ENCODE results near the gene TPM1.

TPM1 gene

DNA sequence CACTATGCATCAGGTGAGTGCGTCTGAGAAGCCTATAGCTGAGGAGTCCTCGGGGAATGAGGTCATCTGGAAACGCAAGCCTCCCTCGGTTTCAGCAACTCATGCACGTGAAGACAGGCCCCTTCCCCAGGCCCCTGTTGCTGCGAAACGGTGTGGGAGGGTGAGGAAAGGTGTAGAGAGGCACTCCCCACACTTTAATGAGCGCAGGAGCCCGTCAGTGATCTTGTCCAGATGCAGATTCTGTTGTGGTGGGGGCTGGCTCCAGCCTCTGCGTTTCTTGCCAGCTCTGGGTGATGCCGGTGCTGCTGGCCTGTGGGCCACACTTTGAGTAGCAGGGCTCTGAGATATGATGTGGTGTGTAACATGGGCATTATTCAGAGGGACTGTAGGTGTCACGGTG is 40.5 kb downstream of the TPM1 start:
- H3K36me3 ChIP-seq (ENCODE audit: control insufficient read depth, low read depth, low read length) = no peaks in the 10 kb centered on the region
- H3K4me3 ChIP-seq (ENCODE audit: low read length) = no peak overlapping the region
- peaks cover 33% of the 10 kb centered on the region for H3K4me1 ChIP-seq (ENCODE audit: control insufficient read depth, low read depth, low read length)
- no peaks in the 10 kb centered on the region for H3K9me3 ChIP-seq (ENCODE audit: control insufficient read depth, low read depth, low read length)
- no peak overlapping the region for H3K27ac ChIP-seq (ENCODE audit: low read length)
- no peaks in the 10 kb centered on the region for H3K27me3 ChIP-seq (ENCODE audit: control insufficient read depth, insufficient read depth, low read length)
- H3K9ac ChIP-seq (ENCODE audit: low read length) = no peak overlapping the region

DNA sequence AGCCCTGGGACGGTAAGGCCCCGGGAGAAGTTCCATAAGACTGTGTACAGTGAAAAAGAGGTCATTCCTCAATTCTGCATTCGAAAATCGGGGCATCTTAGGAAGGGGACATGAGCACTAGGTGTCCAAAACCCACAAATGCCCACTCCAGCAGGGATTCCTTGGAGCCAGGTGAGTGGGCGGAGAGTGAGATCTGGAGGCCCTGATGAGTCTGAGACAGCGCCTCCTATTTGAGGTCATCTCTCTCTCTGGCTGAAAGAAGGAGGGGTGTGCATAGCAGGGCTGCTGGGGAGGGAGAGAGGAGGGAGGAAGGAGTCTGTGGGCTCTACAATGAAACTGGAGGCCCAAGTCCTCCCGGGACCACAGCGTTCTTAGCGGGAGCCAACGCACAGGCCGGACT is 41.0 kb downstream of the TPM1 start:
- H3K4me3 ChIP-seq (ENCODE audit: low read length) = no peak overlapping the region
- H3K27me3 ChIP-seq (ENCODE audit: control insufficient read depth, insufficient read depth, low read length) = no peaks in the 10 kb centered on the region
- H3K27ac ChIP-seq (ENCODE audit: low read length) = no peak overlapping the region
- H3K9ac ChIP-seq (ENCODE audit: low read length) = no peak overlapping the region
- no peaks in the 10 kb centered on the region for H3K36me3 ChIP-seq (ENCODE audit: control insufficient read depth, low read depth, low read length)
- H3K4me1 ChIP-seq (ENCODE audit: control insufficient read depth, low read depth, low read length) = peaks cover 32% of the 10 kb centered on the region
- H3K9me3 ChIP-seq (ENCODE audit: control insufficient read depth, low read depth, low read length) = no peaks in the 10 kb centered on the region

DNA sequence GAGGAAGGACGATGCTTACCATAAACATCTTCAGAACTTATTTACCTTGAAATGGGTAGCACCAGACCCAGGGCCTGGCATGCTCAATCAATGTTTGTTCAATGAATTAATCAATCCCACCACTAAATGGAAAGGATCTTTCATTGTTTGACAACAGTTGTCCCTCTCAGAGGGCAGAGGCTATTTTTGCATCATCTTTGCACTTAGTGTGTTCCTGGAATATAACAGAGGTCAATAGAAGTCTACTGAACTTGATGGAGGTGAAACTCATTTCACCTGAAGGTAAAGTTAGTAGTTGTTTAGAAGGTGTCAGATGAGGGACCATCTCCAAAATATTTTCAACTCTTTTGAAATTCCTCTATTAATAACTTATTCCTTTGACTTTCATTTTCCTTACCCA is 42.3 kb downstream of the TPM1 start:
- no peaks in the 10 kb centered on the region for H3K9me3 ChIP-seq (ENCODE audit: control insufficient read depth, low read depth, low read length)
- H3K9ac ChIP-seq (ENCODE audit: low read length) = no peak overlapping the region
- peaks cover 40% of the 10 kb centered on the region for H3K4me1 ChIP-seq (ENCODE audit: control insufficient read depth, low read depth, low read length)
- H3K27me3 ChIP-seq (ENCODE audit: control insufficient read depth, insufficient read depth, low read length) = no peaks in the 10 kb centered on the region
- H3K36me3 ChIP-seq (ENCODE audit: control insufficient read depth, low read depth, low read length) = no peaks in the 10 kb centered on the region
- H3K27ac ChIP-seq (ENCODE audit: low read length) = no peak overlapping the region
- H3K4me3 ChIP-seq (ENCODE audit: low read length) = no peak overlapping the region

DNA sequence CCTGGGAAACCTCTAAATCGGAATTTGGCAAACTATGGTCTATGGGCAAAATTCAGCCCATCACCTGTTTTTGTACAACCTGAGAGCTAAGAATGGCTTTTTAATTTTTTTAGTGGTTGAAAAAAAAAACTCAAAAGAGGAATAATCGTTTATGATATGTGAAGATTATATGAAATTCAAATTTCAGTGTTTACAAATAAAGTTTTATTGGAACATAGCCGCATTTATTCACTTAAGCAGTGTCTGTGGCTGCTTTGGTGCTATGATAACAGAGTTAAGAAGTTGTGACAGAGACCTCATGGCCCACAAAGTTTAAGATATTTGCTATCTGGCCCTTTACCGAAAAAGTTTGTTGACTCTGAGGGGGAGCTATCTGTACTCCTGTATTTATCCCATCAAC is 42.7 kb downstream of the TPM1 start:
- Histone ChIP-seq H3K9ac (ENCODE audit: low read length) (no peak overlapping the region), H3K27me3 (ENCODE audit: control insufficient read depth, insufficient read depth, low read length) (no peaks in the 10 kb centered on the region), H3K36me3 (ENCODE audit: control insufficient read depth, low read depth, low read length) (no peaks in the 10 kb centered on the region), H3K4me1 (ENCODE audit: control insufficient read depth, low read depth, low read length) (peaks cover 38% of the 10 kb centered on the region), H3K4me3 (ENCODE audit: low read length) (no peak overlapping the region), H3K9me3 (ENCODE audit: control insufficient read depth, low read depth, low read length) (no peaks in the 10 kb centered on the region), H3K27ac (ENCODE audit: low read length) (no peak overlapping the region)

DNA sequence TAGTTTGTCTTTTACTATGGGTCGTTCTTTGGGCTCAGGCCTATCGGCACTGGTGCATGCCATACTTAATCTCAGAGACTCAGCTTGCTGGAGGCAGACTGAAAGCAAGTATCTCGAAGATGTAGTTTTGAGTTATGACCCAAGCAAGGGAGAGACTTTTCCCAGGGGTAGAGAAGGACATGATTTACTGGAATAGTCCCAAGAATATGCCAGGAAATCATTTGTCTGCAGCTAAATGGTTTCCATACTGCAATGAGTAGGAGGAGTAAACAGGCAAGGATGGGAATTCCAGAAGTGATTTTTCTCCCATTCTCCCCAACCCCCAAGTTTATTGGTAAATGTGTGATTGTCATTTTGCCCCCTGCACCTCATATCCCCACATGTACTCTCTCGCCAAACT is 43.7 kb downstream of the TPM1 start:
- no peak overlapping the region for H3K27ac ChIP-seq (ENCODE audit: low read length)

DNA sequence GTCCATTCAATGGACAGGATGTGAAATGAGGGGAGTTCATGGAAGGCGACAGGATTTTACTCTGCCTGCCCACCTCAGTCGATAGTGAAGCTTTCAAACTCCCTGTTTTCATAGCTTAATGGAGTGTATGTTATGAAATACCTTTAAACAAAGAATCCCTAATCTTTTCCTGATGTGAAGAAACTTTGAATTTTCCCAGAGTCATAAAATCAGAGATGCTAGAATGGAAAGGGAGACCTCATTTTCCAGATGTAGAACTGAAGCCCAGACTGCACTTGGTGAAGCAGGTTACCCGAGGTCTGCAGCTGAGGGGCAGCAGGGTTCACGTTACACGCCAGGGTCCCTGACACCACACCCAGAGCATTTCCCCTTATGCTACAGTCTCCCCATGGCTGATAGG is 44.4 kb downstream of the TPM1 start:
- Histone ChIP-seq H3K9me3 (ENCODE audit: control insufficient read depth, low read depth, low read length) (no peaks in the 10 kb centered on the region), H3K36me3 (ENCODE audit: control insufficient read depth, low read depth, low read length) (no peaks in the 10 kb centered on the region), H3K4me1 (ENCODE audit: control insufficient read depth, low read depth, low read length) (peaks cover 34% of the 10 kb centered on the region), H3K27me3 (ENCODE audit: control insufficient read depth, insufficient read depth, low read length) (no peaks in the 10 kb centered on the region), H3K9ac (ENCODE audit: low read length) (no peak overlapping the region), H3K27ac (ENCODE audit: low read length) (no peak overlapping the region), H3K4me3 (ENCODE audit: low read length) (no peak overlapping the region)

More for the DNA sequence above, 43.7 kb downstream of the TPM1 start:
- Histone ChIP-seq H3K9me3 (ENCODE audit: control insufficient read depth, low read depth, low read length) (no peaks in the 10 kb centered on the region), H3K4me1 (ENCODE audit: control insufficient read depth, low read depth, low read length) (peaks cover 34% of the 10 kb centered on the region), H3K9ac (ENCODE audit: low read length) (no peak overlapping the region), H3K4me3 (ENCODE audit: low read length) (no peak overlapping the region), H3K36me3 (ENCODE audit: control insufficient read depth, low read depth, low read length) (no peaks in the 10 kb centered on the region), H3K27me3 (ENCODE audit: control insufficient read depth, insufficient read depth, low read length) (no peaks in the 10 kb centered on the region)

DNA sequence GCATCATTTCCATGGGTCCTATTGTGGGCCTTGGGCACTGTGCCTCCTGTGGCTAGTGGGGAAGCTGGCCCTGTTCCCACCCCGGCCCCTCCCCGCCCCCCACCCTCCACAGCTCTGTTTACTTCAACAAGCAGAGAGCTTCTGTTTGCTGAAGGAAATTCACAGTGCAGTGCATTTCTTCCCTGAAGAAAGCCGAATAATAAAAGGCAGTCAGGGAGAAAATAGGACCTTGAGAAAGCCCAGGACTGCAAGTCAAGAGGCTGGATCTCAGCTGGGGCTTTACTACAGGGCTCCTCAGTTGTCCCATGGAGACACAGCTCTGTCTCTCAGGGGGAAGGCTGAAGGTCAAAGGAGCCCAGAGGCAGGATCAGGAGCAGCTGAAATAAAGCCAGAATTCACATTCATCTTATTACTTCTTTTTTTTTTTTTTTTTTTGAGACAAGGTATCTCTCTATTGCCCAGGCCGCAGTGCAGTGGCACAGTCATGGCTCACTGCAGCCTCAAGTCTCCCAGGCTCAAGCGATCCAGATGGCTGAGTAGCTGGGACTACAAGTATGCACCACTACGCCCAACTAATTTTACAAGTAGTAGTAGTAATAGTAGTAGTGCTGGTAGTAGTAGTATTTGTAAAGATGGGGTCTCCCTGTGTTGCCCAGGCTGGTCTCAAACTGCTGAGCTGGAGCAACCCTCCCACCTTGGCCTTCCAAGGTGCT is 46.1 kb downstream of the TPM1 start:
- Histone ChIP-seq H3K27ac (ENCODE audit: low read length) (no peak overlapping the region), H3K27me3 (ENCODE audit: control insufficient read depth, insufficient read depth, low read length) (no peaks in the 10 kb centered on the region), H3K4me3 (ENCODE audit: low read length) (no peak overlapping the region), H3K9me3 (ENCODE audit: control insufficient read depth, low read depth, low read length) (no peaks in the 10 kb centered on the region), H3K36me3 (ENCODE audit: control insufficient read depth, low read depth, low read length) (no peaks in the 10 kb centered on the region), H3K9ac (ENCODE audit: low read length) (no peak overlapping the region), H3K4me1 (ENCODE audit: control insufficient read depth, low read depth, low read length) (peaks cover 26% of the 10 kb centered on the region)

DNA sequence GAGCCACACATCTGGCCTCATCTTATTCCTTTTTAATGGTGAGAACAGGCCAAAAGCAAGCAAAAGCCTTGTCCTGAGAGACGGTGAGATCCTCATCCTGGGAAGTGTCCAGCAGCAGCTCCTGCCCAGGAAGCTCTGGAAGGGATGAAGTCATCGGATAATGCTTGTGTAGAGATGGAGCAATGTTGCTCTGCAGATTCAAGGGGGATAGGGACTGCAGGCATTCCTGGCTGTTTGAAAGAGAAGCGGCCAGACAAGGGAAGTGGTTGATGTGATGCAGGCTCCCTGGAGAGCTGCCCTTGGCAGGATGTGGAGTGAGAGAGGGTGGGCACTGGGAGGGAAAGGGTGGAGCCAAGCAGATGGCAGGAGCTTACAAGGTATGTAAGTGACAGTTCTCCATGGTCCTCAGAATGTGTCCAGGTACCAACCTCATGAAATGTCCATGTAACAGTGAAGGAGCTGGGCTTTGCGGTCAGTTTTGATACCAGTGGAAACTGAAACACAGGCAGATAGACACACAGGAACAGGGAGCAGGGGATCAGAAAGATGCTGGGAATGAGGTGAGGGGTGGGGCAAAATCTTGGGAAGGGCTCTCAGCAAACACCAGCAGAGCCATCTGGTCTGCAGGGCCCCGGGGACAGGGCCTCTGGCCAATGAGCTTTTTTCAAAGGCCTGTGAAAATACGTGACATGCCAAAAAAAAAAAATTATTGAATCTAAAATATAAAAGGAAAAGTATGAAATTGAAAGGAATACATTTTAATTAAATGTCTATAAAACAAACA is 46.9 kb downstream of the TPM1 start:
- H3K9ac ChIP-seq (ENCODE audit: low read length) = no peak overlapping the region
- no peaks in the 10 kb centered on the region for H3K9me3 ChIP-seq (ENCODE audit: control insufficient read depth, low read depth, low read length)
- H3K36me3 ChIP-seq (ENCODE audit: control insufficient read depth, low read depth, low read length) = no peaks in the 10 kb centered on the region
- H3K27ac ChIP-seq (ENCODE audit: low read length) = no peak overlapping the region
- H3K27me3 ChIP-seq (ENCODE audit: control insufficient read depth, insufficient read depth, low read length) = no peaks in the 10 kb centered on the region
- H3K4me3 ChIP-seq (ENCODE audit: low read length) = no peak overlapping the region
- H3K4me1 ChIP-seq (ENCODE audit: control insufficient read depth, low read depth, low read length) = peaks cover 26% of the 10 kb centered on the region

DNA sequence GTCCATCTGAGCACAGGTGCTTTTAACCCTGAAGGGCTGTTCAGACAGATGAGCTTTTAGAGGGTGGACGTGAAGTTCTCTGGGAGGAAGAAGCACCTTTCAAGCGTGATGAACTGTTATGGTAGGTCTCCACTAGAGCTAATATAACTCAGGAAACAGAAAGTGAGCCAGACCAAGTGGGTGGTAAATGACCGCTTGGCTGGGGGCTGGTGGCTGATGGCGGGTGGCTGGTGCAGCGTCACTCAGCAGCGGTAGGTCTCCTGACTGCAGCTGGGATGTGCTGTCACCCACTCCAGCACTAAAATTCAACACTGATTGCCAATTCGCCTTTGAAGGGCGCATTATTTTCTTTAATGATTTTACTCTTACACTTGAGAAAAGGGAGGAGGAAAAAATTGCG is 47.9 kb downstream of the TPM1 start:
- H3K27me3 ChIP-seq (ENCODE audit: control insufficient read depth, insufficient read depth, low read length) = no peaks in the 10 kb centered on the region
- H3K9ac ChIP-seq (ENCODE audit: low read length) = no peak overlapping the region
- H3K36me3 ChIP-seq (ENCODE audit: control insufficient read depth, low read depth, low read length) = no peaks in the 10 kb centered on the region
- H3K27ac ChIP-seq (ENCODE audit: low read length) = no peak overlapping the region
- H3K9me3 ChIP-seq (ENCODE audit: control insufficient read depth, low read depth, low read length) = no peaks in the 10 kb centered on the region
- peaks cover 26% of the 10 kb centered on the region for H3K4me1 ChIP-seq (ENCODE audit: control insufficient read depth, low read depth, low read length)
- no peak overlapping the region for H3K4me3 ChIP-seq (ENCODE audit: low read length)

DNA sequence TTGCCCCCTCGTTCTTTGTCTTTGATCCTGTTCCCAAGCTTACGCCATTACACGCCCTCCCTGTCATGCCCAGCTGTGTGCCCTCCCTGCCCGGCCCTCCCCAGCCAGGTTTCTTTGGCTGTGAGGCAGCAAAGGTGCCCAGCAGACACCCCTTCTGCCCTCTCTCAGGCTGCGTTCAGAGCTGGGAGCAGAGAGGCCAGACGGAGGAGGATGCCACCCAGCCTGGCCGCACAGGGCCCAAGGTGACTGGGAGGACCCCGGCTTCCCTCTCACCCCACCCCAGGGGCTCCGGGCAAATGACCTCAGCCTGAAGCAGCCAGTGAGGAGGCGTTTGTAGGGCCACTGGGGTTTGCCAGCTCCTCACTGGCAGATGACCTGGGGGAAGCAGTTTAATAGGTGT is 48.3 kb downstream of the TPM1 start:
- no peak overlapping the region for H3K27ac ChIP-seq (ENCODE audit: low read length)
- no peak overlapping the region for H3K9ac ChIP-seq (ENCODE audit: low read length)
- peaks cover 26% of the 10 kb centered on the region for H3K4me1 ChIP-seq (ENCODE audit: control insufficient read depth, low read depth, low read length)
- no peaks in the 10 kb centered on the region for H3K27me3 ChIP-seq (ENCODE audit: control insufficient read depth, insufficient read depth, low read length)
- no peak overlapping the region for H3K4me3 ChIP-seq (ENCODE audit: low read length)
- H3K9me3 ChIP-seq (ENCODE audit: control insufficient read depth, low read depth, low read length) = no peaks in the 10 kb centered on the region
- H3K36me3 ChIP-seq (ENCODE audit: control insufficient read depth, low read depth, low read length) = no peaks in the 10 kb centered on the region

DNA sequence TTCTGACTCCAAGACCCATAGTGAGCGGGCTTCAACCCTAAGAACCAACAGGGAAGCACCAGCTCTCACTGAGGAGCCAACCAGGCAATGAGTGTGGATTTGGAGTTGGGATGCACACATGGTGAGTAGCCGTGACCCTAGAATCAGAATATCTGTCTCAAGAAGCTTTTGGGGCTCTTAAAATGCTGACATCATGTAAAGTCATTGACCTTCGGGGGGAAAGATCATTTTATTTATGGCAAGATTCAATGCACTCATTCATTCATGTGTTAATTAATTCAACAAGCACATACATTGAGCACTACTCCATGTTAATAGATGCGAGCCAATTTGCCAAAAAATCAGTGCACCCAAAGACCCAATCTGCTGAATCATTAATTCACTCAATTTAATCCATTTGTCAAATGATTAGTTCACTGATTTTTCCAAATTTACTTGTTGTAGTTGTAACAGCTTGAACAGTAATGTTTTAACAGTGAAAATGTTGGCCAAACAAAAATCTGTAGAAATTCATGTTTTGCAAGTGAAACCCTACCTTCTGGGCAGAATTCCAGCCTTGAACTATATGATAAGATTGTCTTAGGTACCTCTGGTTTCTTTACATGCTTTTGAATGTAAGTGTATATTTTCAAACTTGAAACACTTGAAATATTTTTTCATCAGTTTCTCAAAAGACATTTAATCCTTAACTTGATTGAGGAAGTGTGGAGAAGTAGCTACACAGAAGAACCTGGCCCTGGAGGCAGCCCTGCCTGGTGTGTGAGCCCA is 49.3 kb downstream of the TPM1 start:
- H3K27me3 ChIP-seq (ENCODE audit: control insufficient read depth, insufficient read depth, low read length) = no peaks in the 10 kb centered on the region

More for the DNA sequence above, 49.3 kb downstream of the TPM1 start:
- Histone ChIP-seq H3K27ac (ENCODE audit: low read length) (no peak overlapping the region), H3K9me3 (ENCODE audit: control insufficient read depth, low read depth, low read length) (no peaks in the 10 kb centered on the region), H3K4me3 (ENCODE audit: low read length) (no peak overlapping the region), H3K4me1 (ENCODE audit: control insufficient read depth, low read depth, low read length) (peaks cover 20% of the 10 kb centered on the region), H3K9ac (ENCODE audit: low read length) (no peak overlapping the region), H3K36me3 (ENCODE audit: control insufficient read depth, low read depth, low read length) (no peaks in the 10 kb centered on the region)
